Suppressor macrophage treated with lipopolysaccharide for 1 hour (primary cell): Measurements from ENCODE around the gene KRTAP16-1.
"Not testable (repeated sequence)": the region's sequence is repeated elsewhere in the genome, so short reads cannot be mapped to it uniquely, and the experiment has no call there.

Experiments
- DNase-seq, 3 donors: peaks; one replicate each; pipeline ENCODE4 v3.0.0-alpha.2; 2020 to 2022

KRTAP16-1 gene, protein sequence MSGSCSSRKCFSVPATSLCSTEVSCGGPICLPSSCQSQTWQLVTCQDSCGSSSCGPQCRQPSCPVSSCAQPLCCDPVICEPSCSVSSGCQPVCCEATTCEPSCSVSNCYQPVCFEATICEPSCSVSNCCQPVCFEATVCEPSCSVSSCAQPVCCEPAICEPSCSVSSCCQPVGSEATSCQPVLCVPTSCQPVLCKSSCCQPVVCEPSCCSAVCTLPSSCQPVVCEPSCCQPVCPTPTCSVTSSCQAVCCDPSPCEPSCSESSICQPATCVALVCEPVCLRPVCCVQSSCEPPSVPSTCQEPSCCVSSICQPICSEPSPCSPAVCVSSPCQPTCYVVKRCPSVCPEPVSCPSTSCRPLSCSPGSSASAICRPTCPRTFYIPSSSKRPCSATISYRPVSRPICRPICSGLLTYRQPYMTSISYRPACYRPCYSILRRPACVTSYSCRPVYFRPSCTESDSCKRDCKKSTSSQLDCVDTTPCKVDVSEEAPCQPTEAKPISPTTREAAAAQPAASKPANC

DNA sequence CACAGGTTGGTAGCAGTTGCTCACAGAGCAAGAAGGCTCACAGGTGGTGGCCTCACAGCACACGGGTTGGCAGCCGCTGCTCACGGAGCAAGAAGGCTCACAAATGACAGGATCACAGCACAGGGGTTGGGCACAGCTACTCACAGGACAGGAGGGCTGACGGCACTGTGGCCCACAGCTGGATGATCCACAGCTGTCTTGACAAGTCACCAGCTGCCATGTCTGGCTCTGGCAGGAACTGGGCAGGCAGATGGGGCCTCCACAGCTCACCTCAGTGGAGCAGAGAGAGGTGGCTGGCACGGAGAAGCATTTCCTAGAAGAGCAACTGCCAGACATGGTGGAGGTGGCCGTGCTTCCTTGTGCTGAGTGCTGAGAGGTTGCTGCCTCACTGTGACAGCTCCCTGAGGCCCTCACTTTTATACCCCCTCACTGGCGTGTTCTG, at the start of gene KRTAP16-1:
TSS of gene KRTAP16-1 (minus strand) at position 392 of the 442 bp plus-strand sequence. CDS start at position 336, 56 bp downstream.
- no peak for DNase-seq

GRCh38 chr17:41354536-41354935, 45.4 kb upstream of the KRTAP16-1 start:
- DNase-seq, result peak; percentile 25 to 46 (median 41)

GRCh38 chr17:41352597-41353366, 43.7 kb upstream of the KRTAP16-1 start:
- DNase-seq, result no peak

- DNase-seq, result no peak
These were observed 42.1 kb upstream of the KRTAP16-1 start for GRCh38 chr17:41351177-41351576.

- DNase-seq, result not testable (repeated sequence)
These were observed 41.3 kb upstream of the KRTAP16-1 start, which contains the start of gene KRT33A for GRCh38 chr17:41350381-41350878. KRT33A (minus strand) TSS chr17:41350828; CDS start chr17:41350767, 61 bp downstream.

DNA sequence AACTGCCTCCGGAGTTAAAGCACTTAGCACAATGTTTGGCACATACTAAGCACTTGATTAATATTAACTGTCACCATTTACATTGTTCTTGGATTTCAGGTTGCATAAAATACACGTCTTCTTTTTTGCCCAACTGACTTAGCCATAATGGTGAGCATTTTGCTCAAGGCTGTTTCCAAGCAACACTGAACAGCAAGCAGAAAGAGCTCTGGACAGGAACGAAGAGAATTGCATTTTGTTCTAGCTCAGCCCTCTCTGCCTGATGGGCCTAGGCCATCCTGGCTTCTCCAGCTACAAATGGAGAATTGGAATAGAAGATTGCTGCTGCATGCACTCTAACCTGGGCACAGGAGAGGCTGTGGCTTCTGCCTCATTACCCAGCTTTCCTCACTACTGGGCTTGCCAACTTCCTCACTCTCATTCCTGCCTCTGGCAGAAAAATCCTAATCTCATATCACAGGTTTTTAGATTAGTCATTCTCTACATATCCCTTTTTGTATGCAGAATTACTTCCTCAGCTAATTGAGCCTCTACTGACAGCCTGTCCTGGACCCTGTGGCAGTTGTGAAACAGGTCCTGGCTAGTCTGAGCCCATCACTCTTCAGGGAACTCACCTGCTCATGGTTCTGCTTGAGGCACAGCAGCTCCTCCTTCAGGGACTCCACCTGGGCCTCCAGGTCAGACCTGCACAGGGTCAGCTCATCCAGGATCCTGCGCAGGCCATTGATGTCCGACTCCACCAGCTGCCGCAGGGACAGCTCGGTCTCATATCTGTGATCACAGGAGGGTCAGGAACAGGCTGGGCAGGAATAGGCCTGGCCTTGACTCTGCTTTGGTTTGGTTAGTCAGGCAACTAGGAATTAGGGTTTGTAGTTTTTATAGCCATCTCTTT, 39.0 kb upstream of the KRTAP16-1 start:
- no peak for DNase-seq

GRCh38 chr17:41346421-41346820, 37.3 kb upstream of the KRTAP16-1 start:
- DNase-seq, result not testable (repeated sequence)

DNA sequence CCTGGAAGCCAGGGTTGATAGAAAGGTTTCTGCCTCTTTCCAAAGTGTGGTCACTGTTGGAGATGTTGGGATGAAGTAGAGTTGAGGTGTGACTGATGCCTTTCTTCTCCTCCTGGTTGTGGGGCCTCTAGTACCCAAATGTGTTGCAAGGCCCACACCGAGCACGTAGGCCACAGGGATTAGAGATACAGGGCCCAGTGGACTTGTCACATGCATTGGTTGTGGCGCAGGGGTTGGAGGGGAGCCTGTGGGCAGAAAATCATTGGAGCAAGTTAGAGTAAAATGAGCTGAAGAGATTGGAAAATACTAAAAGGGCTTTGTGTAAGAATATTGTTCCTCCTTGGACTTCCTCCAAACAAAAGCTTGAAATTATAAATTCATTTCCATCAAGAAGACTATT, 36.9 kb upstream of the KRTAP16-1 start:
- DNase-seq, result no peak

DNA sequence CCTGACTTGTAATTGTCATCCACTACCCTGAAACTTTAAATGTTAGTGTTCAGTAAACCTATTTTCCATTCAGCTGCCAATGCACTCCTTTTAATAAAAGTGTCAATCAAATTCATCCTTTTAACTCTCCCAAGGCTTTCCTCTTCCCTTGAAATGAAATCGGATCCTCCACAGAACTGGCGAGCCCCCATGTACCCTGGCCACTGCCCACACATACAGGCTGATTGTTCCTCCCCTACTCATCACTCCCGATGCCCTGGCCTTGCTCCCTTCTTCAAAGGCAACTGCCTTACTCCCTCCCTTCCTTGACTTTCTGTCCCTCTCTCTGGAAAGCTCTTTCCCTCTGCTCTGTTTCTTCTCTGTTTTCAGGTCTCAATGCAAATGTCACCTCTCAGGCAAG, 33.9 kb upstream of the KRTAP16-1 start:
- no peak for DNase-seq

DNA sequence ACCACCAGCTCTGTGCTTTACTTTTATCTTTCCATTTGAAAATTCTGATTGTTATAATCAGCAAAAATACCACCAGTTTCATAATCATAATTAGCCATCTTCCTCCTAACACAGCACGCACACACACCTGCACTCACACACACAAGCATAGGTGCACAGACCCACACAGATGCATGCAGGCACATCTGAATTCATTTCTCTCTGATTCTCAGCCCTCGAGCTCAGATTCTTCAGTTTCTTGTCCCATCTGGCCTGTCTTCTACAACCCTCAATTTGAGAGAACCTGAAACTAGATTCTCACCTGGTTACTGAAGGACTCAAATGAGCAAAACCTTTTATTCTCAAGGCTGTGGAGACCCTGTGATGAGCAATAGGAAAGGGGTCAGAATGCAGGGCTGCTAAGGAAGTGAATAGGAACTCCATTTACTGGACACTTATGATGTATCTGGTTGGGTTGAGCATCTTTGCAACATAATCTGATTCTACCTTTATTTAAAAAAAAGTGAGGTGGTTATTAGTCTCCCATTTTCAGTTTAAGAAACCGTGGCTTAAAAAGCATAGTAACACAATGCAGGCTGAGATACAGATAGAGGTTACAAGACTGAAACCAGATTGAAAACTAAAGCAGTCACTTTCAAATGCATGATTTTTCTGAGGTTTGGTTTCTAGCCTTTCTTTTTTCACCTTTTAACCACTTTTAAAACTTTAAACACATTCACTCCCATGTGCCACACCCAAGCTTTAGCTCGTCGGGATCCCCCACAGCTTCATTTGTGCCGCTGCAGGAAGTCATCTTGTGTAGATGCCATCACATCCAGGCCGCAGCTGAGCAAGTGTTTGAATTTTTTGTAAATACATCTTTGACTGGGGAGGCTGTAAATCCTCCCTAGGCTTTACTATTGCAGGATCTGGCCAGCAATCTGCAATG, 32.1 kb upstream of the KRTAP16-1 start:
- DNase-seq, result no peak

DNA sequence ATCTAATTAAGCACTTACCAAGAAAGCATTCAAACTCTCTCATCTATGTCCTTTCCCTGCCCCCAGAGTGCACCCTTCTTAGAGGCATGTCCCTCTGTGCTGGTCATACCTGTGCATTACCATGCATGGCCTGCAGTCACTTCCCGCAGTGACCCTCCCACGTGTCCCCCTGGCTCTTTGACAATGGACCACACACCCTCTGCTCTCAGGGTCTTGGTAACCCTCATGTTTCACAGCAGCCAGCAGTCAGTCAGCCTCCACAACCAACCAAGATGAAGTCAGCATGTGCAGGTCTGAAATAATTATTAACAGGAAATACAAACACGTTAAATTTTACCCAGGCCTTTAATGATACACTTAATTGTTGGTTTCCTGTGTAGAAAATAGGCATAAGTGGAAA, 31.4 kb upstream of the KRTAP16-1 start:
- DNase-seq, result no peak

DNA sequence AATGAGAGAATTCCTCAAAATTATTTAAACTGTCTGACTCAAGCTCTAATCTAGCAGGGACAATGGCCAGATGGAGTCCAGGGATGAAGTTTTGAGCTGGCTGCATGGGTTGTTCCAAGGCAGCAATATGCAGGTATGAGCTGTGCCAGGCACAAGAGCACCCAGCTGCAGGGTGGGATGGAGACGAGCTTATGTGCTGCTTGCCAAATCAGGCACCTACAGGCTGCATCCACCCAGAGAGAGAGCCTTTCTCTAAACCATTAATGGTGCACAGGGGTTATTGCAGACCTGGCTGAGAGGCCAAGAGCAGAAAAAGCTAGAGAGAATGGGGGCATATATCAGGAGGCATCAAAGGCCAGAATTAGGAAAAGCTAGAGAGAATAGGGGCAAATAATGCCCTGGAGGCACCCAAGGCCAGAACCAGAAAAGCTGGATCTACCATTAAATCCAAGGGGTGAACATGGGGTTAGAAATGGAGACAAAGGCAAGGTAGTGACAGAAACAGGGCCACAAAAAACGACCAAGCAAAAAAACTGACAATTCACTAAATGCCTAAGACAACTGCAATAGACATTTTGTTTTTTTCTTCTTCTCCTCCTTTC, 30.6 kb upstream of the KRTAP16-1 start:
- DNase-seq, result no peak

GRCh38 chr17:41338961-41339485, 29.9 kb upstream of the KRTAP16-1 start:
- DNase-seq, result peak; percentile 27 to 49 (median 37)

- no peak for DNase-seq
These were observed 26.6 kb upstream of the KRTAP16-1 start for GRCh38 chr17:41335747-41336146.

DNA sequence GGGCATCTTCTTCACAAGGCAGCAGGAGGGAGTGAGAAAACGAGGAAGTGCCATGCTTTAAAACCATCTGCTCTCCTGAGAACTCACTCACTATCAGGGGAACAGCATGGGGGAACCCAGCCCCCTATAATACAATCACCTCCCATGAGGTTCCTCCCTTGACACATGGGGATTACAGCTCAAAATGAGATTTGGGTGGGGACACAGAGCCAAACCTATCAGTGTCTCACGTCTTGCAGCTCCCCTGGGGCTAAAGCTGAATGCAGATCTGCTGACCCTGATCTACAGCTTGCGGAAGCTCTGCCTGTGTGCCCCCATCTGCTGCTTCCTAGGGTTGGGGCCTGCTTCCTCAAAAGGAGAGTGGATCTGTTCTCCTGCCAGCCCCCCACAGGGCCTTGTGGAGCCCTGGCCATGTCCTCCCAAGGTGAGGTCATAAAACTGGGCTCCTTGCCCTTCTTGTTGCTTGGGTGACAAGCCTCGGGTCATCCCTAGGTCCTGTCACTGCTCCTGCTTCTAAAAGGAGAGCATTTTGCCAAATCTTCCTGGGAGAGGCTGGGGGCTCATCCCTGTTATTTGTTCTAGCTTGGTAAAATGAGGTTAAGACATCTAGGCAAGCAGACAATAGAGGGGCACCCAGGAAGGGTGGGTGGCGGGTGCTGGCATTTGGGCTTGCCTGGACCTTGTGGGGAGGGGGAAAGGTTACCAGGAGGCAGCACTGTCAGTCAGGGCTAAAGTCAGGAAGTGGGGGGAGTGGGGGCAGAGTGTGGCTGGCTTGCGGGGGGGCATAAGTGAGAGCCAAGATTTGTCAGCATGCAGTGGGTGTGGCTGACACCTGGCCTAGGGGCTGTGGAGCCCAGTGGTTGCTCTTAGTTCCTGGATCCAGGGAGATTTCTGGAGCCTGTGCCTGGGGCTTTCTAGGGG, 25.5 kb upstream of the KRTAP16-1 start:
- no peak for DNase-seq

- DNase-seq, result no peak
These were observed 24.7 kb upstream of the KRTAP16-1 start for GRCh38 chr17:41333836-41334235.

DNA sequence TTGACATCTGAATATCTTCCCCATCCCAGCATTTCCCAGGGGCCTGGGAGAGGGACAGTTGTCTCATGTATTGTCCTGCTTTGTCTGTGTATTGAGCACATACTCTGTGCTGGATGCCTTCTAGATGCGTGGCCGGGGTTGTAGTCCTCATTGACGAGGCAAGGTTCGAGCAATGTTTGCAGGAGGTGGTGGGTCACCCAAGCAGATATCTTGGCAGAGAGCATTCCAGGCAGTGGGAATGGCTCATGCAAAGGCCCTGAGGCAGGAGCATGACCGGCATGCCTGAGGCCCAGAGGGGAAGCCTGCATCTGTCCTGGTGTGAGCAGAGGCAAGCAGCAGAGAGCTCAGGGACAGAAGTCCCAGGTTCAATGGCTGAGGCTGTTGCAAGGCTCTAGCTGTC, 24.0 kb upstream of the KRTAP16-1 start:
- DNase-seq, result no peak

DNA sequence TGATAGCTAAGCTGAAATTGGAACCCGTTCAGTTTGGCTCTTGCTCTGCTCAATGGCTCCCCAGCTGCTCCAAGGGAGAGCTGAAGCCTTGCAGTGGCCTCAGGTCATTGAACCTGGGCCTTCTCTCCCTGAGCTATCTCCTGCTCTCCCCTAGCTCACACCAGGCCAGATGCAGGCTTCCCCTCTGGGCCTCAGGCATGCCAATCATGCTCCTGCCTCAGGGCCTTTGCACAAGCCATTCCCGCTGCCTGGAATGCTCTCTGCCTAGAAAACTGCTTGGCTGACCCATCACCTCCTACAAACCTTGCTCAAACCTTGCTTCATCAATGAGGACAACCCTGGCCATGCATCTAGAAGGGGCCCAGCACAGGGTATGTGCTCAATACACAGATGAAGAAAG, 23.1 kb upstream of the KRTAP16-1 start:
- DNase-seq, result no peak

- DNase-seq, result no peak
These were observed 22.5 kb upstream of the KRTAP16-1 start for GRCh38 chr17:41331606-41332005.
